Breast epithelium (tissue), 4 donors: Measurements from ENCODE around the gene SLC16A8. TPM values are rescaled to one million over a fixed set of nuclear protein-coding genes. Genes with fewer than 3 reads are reported as not detected.

Experiments
- DNase-seq, 2 donors: peaks; one replicate each; pipeline ENCODE4 v3.0.0-alpha.2; 2019; ENCODE audit warnings: low spot score in 2 of 2
- H3K27ac ChIP-seq, 2 donors: fragments of 200-600 bp; sonication (generic) in 1 of 2; one replicate each; pipeline ENCODE4 v1.5.1; 2016 to 2019; ENCODE audit warnings: mild to moderate bottlenecking in 1 of 2
- H3K27me3 ChIP-seq, 2 donors: fragments of 200-600 bp; sonication (generic) in 1 of 2; one replicate each; pipeline versions ENCODE4 v1.5.1 to v1.6.0; 2017 to 2019; ENCODE audit warnings: control low read depth in 1 of 2, mild to moderate bottlenecking in 1 of 2
- H3K36me3 ChIP-seq: fragments of 200-600 bp; one replicate; pipeline ENCODE4 v1.5.1; 2019
- H3K4me1 ChIP-seq, 2 donors: fragments of 200-600 bp; sonication (generic); one replicate each; pipeline ENCODE4 v1.5.1; 2016 to 2019; ENCODE audit warnings: control low read depth in 1 of 2
- H3K4me3 ChIP-seq, 3 donors: fragments of 200-600 bp; sonication (generic); 1 replicate in 2 of 3; 2 replicates in 1 of 3; pipeline ENCODE4 v1.5.1; 2016 to 2019; ENCODE audit warnings: mild to moderate bottlenecking in 3 of 3, moderate library complexity in 2 of 3
- H3K9me3 ChIP-seq, 2 donors: fragments of 200-600 bp; sonication (generic) in 1 of 2; one replicate each; pipeline ENCODE4 v1.5.1; 2016 to 2019; ENCODE audit warnings: control low read depth in 1 of 2
- POLR2A ChIP-seq: fragments of 450-650 bp; IDR thresholded peaks from one replicate; pipeline ENCODE4 v1.6.1; 2016; ENCODE audit warnings: antibody characterized with exemption, mild to moderate bottlenecking, moderate library complexity
- POLR2AphosphoS5 ChIP-seq, 3 donors: sonication (generic); formaldehyde crosslinking; IDR thresholded peaks; one replicate each; pipeline ENCODE4 v1.6.1; 2017; ENCODE audit warnings: antibody characterized with exemption in 3 of 3
- intact Hi-C: fragments of 100-400 bp; cut with DNase I; formaldehyde crosslinking; loops from one replicate; pipeline ENCODE4 v1.15.1; 2023; ENCODE audit warnings: low total_unique reads
- total RNA-seq, 3 donors: library from RNA; depleted of rRNA; stranded (reverse); fragments of >200 nt; gene quantifications; one replicate each; pipeline ENCODE4 v1.1.0, GENCODE V29; 2016
- TF ChIP-seq, protein P1 (sequence below), 3 donors: fragments of 450-650 bp; IDR thresholded peaks; one replicate each; pipeline ENCODE4 v1.5.1; 2016 to 2017; ENCODE audit warnings: antibody characterized with exemption in 3 of 3, mild to moderate bottlenecking in 3 of 3, moderate library complexity in 3 of 3

Gene SLC16A8
- total RNA-seq, 3 donors from 2014 or later, result 0.33 to 1.3 TPM; not detected in 1

DNA sequence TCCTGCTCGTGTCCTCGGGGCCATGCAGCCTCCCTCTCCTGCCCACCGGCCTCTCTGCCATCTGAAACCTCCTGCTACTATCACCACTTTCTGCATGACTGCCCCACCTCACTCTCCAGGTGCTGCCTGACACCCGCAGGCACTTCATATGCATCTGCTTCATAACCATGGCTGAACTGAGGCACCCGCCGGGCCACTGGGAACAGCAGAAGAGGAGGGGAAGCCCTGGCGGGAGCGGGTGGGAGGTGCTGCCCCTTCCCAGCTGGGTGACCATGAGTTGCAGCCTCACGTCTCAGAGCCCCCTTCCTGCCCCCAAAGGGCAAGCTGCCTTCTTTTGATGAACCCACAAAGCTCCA is 48.5 kb downstream of the SLC16A8 start:
- Histone ChIP-seq H3K9me3 (no peaks in the 10 kb centered on the region), H3K36me3 (no peaks in the 10 kb centered on the region), H3K27ac (peak overlapping the region; percentile 96), H3K27me3 (no peaks in the 10 kb centered on the region), H3K4me3 (no peak overlapping the region), H3K4me1 (peaks cover 24 to 35% of the 10 kb centered on the region in 2 donors)
- intact Hi-C loops, result loop anchor here (10.0 kb wide), 1 partner anchor 51 kb away; the partner anchor contains the start of gene SOX10
- TF ChIP-seq, protein P1, sequence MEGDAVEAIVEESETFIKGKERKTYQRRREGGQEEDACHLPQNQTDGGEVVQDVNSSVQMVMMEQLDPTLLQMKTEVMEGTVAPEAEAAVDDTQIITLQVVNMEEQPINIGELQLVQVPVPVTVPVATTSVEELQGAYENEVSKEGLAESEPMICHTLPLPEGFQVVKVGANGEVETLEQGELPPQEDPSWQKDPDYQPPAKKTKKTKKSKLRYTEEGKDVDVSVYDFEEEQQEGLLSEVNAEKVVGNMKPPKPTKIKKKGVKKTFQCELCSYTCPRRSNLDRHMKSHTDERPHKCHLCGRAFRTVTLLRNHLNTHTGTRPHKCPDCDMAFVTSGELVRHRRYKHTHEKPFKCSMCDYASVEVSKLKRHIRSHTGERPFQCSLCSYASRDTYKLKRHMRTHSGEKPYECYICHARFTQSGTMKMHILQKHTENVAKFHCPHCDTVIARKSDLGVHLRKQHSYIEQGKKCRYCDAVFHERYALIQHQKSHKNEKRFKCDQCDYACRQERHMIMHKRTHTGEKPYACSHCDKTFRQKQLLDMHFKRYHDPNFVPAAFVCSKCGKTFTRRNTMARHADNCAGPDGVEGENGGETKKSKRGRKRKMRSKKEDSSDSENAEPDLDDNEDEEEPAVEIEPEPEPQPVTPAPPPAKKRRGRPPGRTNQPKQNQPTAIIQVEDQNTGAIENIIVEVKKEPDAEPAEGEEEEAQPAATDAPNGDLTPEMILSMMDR (IDR thresholded peaks at IDR 0.05), result no peak
- no peak for TF ChIP-seq POLR2AphosphoS5 (IDR thresholded peaks at IDR 0.05)
- TF ChIP-seq POLR2A, result no peak
- DNase-seq, result no peak

DNA sequence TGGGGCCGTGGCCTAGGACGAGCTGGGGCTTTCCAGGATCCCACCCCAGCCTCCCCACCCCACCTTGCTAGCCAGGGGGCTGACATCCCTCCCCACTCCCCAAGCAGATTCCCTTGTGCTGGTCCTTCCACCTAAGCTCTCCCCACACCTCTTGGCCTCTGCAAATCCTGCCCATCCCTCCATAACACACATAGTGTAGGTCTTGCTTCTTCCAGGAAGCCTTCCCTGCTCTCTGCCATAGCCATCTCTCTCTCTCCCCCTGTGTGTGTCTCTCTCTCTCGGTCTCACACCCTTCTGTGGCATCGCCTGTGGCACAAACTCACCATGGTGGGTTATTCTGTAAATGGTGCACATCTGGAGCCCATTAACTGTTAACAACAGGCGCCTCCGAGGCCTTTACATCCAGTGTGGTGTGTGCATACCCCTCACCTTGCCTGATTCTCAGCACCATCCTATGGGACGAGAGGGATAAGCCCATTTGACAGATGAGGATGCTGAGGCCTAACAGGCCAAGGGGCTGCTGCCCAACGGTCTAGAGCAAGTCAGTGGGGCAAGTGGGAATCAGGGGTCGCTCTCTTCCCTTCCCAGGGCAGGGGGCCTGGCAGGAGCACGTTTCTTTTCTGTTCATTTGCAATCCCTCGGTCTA is 49.0 kb downstream of the SLC16A8 start:
- DNase-seq, result no peak
- H3K36me3 ChIP-seq, result no peaks in the 10 kb centered on the region
- TF ChIP-seq POLR2A (no peak), POLR2AphosphoS5 (IDR thresholded peaks at IDR 0.05) (no peak)
- TF ChIP-seq, protein P1 (IDR thresholded peaks at IDR 0.05), result no peak
- H3K27me3 ChIP-seq, result no peaks in the 10 kb centered on the region
- peak overlapping the region in 1 of 3 donors; percentile 28 for H3K4me3 ChIP-seq
- intact Hi-C loops, result loop anchor here (10.0 kb wide), 1 partner anchor 50 kb away; the partner anchor contains the start of gene SOX10
- peak overlapping the region; percentile 96 for H3K27ac ChIP-seq
- no peaks in the 10 kb centered on the region for H3K9me3 ChIP-seq
- H3K4me1 ChIP-seq, result peaks cover 24 to 40% of the 10 kb centered on the region in 2 donors

DNA sequence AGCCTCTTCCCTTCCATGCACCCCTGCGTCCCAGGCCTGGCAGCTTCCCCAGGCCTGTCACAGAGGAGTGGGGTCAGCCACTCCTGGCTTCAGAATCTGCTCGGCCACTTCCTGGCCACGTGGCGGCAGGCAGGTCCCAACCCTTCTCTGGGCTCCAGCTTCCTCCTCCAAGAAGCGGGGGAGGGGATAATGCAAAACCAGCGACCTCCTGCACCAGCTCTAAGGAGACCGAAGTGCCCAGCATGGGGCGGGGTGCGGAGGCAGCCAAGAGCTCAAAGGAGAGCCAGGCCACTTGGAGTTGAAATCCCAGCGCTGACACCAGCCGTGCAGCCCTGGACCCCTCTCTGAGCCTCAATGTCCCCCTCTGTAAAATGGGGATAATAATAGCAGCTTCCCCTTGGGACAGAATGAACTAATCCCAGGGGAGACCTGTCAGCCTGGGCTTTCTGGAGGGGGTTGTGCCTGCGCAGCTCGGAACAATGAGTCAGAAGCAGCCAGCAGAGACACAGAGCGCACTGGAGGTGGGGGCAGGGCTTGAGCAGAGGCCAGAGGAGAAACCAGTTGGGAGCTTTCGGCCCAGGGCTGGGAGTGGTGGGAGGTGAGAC is 49.6 kb downstream of the SLC16A8 start:
- peaks cover 20 to 34% of the 10 kb centered on the region in 2 donors for H3K4me1 ChIP-seq
- no peaks in the 10 kb centered on the region for H3K36me3 ChIP-seq
- TF ChIP-seq POLR2AphosphoS5 (IDR thresholded peaks at IDR 0.05) (peak in 1 of 3 donors; percentile 48), POLR2A (no peak)
- peak; percentile 74 to 86 for DNase-seq
- H3K27ac ChIP-seq, result peak overlapping the region; percentile 96
- intact Hi-C loops, result loop anchor here (10.0 kb wide), 1 partner anchor 50 kb away; the partner anchor contains the start of gene SOX10
- no peaks in the 10 kb centered on the region for H3K9me3 ChIP-seq
- H3K27me3 ChIP-seq, result no peaks in the 10 kb centered on the region
- H3K4me3 ChIP-seq, result peak overlapping the region in 1 of 3 donors; percentile 35

DNA sequence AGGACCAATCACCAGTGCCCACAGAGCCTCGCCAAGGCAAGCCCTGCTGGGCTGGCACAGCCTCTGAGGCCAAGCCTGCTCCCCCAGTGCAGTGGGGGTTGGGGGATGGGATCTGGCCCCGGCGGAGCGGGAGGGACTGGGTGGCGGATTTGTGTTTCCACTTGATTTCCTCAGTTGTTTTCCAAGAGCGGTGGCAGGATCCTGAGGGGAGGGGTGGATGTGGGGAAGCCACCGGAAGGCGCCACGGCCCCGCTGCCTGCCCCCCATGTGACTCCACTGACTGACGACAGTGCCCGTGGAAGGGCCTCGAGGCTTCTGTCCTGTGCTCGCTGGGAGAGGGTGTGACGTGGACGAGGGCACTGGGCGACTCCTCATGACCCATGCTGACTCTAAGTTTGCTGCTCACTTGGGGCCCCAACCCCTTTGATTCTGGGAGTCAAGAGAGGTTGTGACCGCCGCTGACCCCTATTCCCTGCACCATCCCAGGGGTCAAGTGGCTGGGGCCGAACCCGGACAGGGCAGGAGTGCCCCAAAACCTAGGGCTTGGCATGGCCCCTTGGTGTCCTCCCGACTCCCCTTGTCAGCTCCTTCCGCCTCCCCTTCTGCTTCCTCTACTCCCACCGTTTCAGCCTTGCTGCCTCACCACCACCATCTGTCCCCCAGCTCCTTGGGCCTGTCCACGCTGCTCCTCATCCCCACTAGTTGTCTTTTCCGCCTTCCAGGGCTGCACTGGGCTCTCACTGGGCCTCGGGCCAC is 50.3 kb downstream of the SLC16A8 start:
- Histone ChIP-seq H3K4me1 (peaks cover 19 to 34% of the 10 kb centered on the region in 2 donors), H3K9me3 (no peaks in the 10 kb centered on the region), H3K4me3 (peak overlapping the region in 1 of 3 donors; percentile 35), H3K36me3 (no peaks in the 10 kb centered on the region), H3K27ac (peak overlapping the region; percentile 96), H3K27me3 (no peaks in the 10 kb centered on the region)
- DNase-seq, result no peak
- intact Hi-C loops, result loop anchor here (10.0 kb wide), 1 partner anchor 49 kb away; the partner anchor contains the start of gene SOX10
- TF ChIP-seq POLR2A (no peak), POLR2AphosphoS5 (IDR thresholded peaks at IDR 0.05) (no peak)
- TF ChIP-seq, protein P1 (IDR thresholded peaks at IDR 0.05), result no peak

DNA sequence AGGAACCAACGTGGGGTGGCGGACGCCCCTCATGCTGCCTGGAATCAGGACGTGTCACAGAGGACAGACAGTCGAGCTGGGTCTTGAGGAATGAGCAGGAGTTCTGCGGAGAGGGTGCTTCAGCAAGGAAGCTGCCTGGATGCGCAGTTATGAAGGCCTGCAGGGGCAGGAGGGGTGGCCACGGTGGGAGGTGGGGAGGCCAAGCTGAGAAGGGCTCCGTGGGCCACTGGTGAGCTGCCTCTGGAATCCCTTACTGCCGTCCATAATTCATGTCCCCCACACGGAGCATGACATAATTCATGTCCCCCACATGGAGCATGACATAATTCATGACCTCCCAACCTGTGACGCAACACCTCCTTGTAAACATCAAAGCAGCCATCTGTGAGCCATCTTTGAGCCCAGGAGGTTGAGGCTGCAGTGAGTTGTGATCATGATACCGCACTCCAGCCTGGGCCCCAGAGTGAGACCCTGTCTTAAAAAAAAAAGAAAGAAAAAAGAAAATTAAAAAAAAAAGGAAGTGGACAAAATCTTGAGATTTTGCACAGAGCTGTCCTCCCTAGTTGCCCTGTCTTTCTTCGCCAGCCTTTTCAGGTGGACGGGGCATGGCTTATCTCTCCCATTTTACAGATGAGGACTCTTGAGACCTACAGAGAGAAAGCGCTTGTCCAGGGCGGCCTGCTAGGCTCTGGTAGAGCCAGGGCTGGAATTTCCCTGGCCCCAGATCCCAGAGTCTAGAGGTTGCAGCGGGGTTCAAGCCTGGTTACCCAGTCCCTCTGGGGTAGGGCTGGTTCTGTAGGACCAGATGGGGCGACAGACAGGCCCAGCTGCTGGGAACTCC is 51.1 kb downstream of the SLC16A8 start:
- Histone ChIP-seq H3K4me3 (peak overlapping the region in 1 of 3 donors; percentile 35), H3K36me3 (no peaks in the 10 kb centered on the region), H3K27me3 (no peaks in the 10 kb centered on the region), H3K9me3 (no peaks in the 10 kb centered on the region), H3K27ac (peak overlapping the region; percentile 96), H3K4me1 (peaks cover 15 to 34% of the 10 kb centered on the region in 2 donors)
- TF ChIP-seq POLR2AphosphoS5 (IDR thresholded peaks at IDR 0.05), result peak in 2 of 3 donors; percentile 45 to 68
- TF ChIP-seq, protein P1 (IDR thresholded peaks at IDR 0.05), result no peak
- no peak for DNase-seq
- intact Hi-C loops, result loop anchor here (10.0 kb wide), 1 partner anchor 48 kb away; the partner anchor contains the start of gene SOX10
